Mesodermal cell (in vitro differentiated cells): ENCODE measurements around the gene PDE6B.

Experiments
- H3K27ac ChIP-seq: 2 replicates; pipeline ENCODE4 v1.7.0; 2013; ENCODE audit warnings: mild to moderate bottlenecking, low read depth, low read length, moderate library complexity; ENCODE audit not compliant: severe bottlenecking
- H3K36me3 ChIP-seq: 2 replicates; pipeline ENCODE4 v1.7.1; 2013; ENCODE audit warnings: mild to moderate bottlenecking, low read length, moderate library complexity; ENCODE audit not compliant: control insufficient read depth, insufficient read depth
- H3K4me1 ChIP-seq: one replicate; pipeline ENCODE4 v1.7.1; 2013; ENCODE audit warnings: mild to moderate bottlenecking, low read length; ENCODE audit not compliant: insufficient read depth, control insufficient read depth, poor library complexity, severe bottlenecking
- H3K4me3 ChIP-seq: 2 replicates; pipeline ENCODE4 v1.7.0; 2013; ENCODE audit warnings: low read length, control low read depth, mild to moderate bottlenecking; ENCODE audit not compliant: insufficient read depth, poor library complexity, severe bottlenecking; ENCODE audit errors: extremely low read depth
- H3K9me3 ChIP-seq: 2 replicates; pipeline ENCODE4 v1.7.1; 2013; ENCODE audit warnings: mild to moderate bottlenecking, low read length, moderate library complexity; ENCODE audit not compliant: control insufficient read depth
- WGBS, 2 experiments: methylation state at CpG; one replicate each; pipeline ENCODE4 v1.1.5; 2013; ENCODE audit warnings: missing lambda C conversion rate in 2 of 2; ENCODE audit not compliant: insufficient coverage in 2 of 2; 5-methylcytosine and 5-hydroxymethylcytosine counted together

Gene PDE6B

DNA sequence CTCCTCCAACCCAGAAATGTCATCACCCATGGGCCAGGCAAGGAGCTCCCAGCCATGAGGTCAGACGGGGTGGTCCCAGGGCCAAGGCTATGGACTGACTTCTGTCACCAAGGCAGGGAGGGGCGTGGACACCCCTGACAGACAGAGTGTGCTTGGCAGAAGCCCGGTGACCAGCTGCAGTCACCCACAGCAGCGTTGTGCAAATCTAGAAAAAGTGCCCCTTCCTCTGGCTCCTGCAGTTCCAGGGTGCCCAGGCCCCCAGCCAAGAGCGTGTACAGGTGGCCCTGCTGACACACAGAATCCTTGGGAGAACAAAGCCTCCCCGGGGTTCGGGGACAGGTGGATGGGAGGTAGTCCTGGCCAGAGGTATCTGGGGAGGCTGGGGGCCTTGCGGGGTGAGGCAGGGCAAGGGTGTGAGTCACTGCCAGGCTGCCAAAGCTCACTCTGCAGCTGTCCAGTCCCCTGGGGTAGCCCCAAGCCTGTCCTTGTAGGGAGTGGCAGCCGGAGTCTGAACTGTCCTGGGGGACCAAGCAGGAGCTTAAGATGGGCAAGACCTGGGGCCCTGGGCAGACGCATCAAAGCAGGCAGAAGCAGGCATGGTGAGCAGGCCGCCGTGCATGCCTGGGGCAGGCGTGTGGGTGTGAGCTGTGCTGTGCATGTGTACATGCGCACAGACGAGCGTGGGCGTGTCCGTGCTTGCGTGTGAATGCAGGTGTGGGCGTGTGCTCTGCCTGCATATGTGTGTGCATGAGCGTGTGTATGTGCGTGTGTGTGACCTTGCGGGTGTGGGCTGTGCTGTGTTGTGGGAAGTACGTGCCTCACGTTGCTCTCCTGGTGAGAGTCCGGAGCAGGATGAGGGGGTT is 52.3 kb downstream of the PDE6B start:
- Histone ChIP-seq H3K4me1 (peaks cover 17% of the 10 kb centered on the region), H3K27ac (no peak overlapping the region), H3K4me3 (no peak overlapping the region), H3K36me3 (peaks cover 5% of the 10 kb centered on the region), H3K9me3 (no peaks in the 10 kb centered on the region)
- 89 to 93% methylated on average over 19 to 23 of the region's 26 CpGs for WGBS, 2 experiments

DNA sequence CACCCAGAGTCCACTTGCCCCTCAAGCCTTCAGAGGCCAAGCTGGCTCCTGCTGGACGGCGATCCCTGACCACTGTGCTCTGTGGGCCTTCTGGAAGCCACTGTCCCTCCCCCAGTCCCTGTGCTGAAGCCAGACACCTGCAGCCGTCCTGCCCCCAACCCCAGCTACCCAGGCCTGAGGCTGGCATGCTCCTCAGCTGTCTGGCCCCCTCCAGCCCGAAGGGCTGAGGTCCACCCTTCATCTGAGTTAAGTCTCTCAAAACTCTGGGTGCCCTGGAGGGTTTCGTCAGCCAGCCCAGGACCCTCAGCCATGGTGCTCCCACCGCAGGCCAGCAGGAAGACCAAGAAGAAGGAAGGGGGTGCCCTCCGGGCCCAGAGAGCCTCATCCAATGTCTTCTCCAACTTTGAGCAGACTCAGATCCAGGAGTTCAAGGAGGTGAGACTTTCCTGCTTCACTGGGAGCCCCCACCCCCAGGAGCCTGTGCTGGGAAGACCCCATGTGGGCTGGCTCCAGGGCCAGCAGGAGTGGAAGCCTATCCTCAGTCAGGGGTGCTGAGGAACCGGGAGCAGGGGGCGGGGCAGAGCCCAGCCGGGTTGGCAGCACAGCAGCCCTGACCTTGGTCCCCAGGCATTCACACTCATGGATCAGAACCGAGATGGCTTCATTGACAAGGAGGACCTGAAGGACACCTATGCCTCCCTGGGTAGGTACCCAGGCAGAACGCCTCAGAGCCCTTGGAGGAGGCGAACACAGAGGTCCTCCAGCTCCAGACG is 53.1 kb downstream of the PDE6B start:
- 82 to 90% methylated on average over 12 to 13 of the region's 14 CpGs for WGBS, 2 experiments
- Histone ChIP-seq H3K27ac (no peak overlapping the region), H3K36me3 (no peaks in the 10 kb centered on the region), H3K9me3 (no peaks in the 10 kb centered on the region), H3K4me1 (peaks cover 12% of the 10 kb centered on the region), H3K4me3 (no peak overlapping the region)

DNA sequence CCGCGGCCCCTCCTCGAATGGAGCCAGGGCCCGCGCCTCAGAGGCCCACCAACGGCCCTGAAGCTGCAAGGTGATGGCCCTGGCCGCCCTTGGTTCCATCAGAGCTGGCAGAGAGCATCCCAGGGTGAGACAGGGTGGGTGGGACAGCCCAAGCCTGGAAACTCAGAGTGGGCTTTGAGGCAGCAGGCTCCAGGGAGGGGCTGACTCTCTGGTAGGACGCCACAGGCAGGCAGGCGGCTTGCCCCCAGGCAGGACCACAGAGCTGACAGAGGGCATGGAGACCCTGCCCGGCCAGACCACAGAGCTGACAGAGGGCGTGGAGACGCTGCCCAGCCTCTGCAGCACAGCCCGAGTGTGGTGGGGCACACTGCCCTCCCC is 53.7 kb downstream of the PDE6B start:
- no peak overlapping the region for H3K4me3 ChIP-seq
- WGBS, 2 experiments: 88 to 91% methylated on average over 12 to 13 of the region's 13 CpGs
- no peaks in the 10 kb centered on the region for H3K9me3 ChIP-seq
- H3K36me3 ChIP-seq: no peaks in the 10 kb centered on the region
- H3K4me1 ChIP-seq: peaks cover 12% of the 10 kb centered on the region
- no peak overlapping the region for H3K27ac ChIP-seq

- Histone ChIP-seq H3K9me3 (no peaks in the 10 kb centered on the region), H3K36me3 (no peaks in the 10 kb centered on the region), H3K27ac (no peak overlapping the region), H3K4me1 (peaks cover 12% of the 10 kb centered on the region), H3K4me3 (no peak overlapping the region)
- WGBS, 2 experiments: 92 to 94% methylated on average over 8 to 11 of the region's 11 CpGs
Observed at GRCh38 chr4:679629-680028, 54.3 kb downstream of the PDE6B start.

GRCh38 chr4:680091-680490 is 54.7 kb downstream of the PDE6B start:
- Histone ChIP-seq H3K36me3 (no peaks in the 10 kb centered on the region), H3K4me3 (no peak overlapping the region), H3K4me1 (peaks cover 10% of the 10 kb centered on the region), H3K9me3 (no peaks in the 10 kb centered on the region), H3K27ac (no peak overlapping the region)
- 87 to 94% methylated on average over 3 to 9 of the region's 9 CpGs for WGBS, 2 experiments

DNA sequence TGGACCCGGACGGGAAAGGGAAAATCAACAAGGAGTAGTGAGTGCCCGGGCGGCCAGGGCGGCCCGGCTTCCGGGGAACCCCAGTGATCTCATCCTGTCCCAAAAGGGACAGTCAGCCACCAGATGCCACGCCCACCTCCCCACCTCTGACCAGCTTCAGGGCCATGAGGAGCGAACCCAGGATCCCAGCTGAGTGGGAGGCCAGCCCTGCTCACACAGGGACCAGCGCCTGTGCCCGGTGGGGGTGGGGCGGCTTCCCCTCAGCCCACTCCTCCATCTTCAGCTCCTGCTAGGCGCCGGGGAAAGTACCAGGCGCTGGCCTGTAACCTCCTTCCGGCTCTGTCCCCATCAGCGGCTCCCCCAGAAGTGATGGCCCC is 55.2 kb downstream of the PDE6B start:
- Histone ChIP-seq H3K36me3 (no peaks in the 10 kb centered on the region), H3K4me1 (peaks cover 7% of the 10 kb centered on the region), H3K4me3 (peak overlapping the region; percentile 41), H3K27ac (no peak overlapping the region), H3K9me3 (no peaks in the 10 kb centered on the region)
- WGBS, 2 experiments: 63 to 64% methylated on average over 13 of the region's 17 CpGs

DNA sequence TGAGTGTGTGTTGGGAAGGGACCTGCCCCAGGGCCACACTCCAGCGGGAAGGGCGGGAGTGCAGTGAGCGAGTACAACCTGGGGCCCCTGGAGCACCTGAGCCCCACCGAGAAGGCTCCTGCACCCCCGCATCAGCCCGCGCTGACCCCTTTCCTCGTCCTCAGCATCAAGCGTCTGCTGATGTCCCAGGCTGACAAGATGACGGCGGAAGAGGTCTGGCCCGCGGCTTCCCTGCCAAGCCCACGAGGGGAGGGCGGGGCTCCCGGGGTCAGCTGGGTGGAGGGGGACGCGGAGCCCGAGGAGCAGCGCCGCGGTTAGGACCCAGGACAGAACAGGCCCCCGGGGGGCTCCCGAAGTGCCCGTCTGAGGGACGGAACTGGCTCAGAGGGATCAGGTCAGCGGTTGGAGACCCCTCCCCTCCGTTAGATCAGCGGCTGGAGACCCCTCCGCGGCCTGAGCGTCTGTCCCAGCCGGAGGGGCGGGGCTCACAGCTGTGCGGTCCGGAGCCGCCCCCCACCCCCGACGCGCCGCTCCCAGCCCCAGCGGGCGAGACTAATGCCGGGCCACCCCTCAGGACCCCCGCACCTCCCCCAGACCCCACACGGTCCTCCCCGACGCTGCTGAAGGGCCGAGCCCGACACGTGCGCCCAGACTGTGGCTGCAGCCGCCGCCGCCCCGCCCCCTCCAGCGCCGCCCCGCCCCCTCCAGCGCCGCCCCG is 55.7 kb downstream of the PDE6B start:
- H3K9me3 ChIP-seq: no peaks in the 10 kb centered on the region
- H3K36me3 ChIP-seq: no peaks in the 10 kb centered on the region
- peaks cover 7% of the 10 kb centered on the region for H3K4me1 ChIP-seq
- WGBS, 2 experiments: 6 to 10% methylated on average over 28 to 39 of the region's 62 CpGs
- H3K27ac ChIP-seq: no peak overlapping the region
- H3K4me3 ChIP-seq: peak overlapping the region; percentile 41

GRCh38 chr4:681736-682451 is 56.5 kb downstream of the PDE6B start:
- H3K4me1 ChIP-seq: peaks cover 8% of the 10 kb centered on the region
- H3K36me3 ChIP-seq: no peaks in the 10 kb centered on the region
- no peak overlapping the region for H3K4me3 ChIP-seq
- H3K27ac ChIP-seq: no peak overlapping the region
- 89 to 96% methylated on average over 45 to 50 of the region's 58 CpGs for WGBS, 2 experiments
- H3K9me3 ChIP-seq: no peaks in the 10 kb centered on the region

DNA sequence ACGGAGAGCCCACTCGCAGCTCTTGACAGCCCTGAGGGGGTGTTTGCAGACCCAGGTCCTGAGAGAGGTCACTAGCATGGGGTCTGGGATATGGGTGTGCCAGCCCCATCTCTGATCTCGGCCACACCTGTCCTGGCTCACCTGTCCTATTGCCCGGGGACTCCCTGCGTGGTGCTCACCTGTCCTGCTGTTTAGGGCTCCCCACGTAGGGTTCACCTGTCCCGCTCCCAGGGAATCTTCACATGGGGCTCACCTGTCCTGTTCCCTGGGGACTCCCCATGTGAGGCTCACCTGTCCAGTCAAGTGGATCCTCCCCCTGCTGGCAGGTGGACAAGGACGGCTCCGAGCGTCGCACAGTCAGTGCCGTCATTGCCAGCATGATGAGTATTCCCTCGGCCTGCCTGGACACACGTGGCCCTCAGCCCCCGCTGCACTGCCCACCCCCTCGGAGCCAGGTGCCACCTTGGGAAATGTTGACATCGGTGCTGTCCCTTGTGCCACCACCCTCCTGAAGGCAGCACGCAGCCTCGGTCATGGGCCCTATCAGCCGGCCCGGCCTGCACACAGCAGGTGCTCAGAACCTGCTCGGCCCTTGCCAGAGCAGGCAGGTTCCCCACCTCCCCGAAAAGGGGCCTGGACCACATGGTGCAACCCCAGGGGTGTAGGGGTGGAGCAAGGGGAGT is 57.3 kb downstream of the PDE6B start:
- H3K9me3 ChIP-seq: no peaks in the 10 kb centered on the region
- H3K4me1 ChIP-seq: peaks cover 15% of the 10 kb centered on the region
- no peaks in the 10 kb centered on the region for H3K36me3 ChIP-seq
- 93 to 94% methylated on average over 18 to 22 of the region's 23 CpGs for WGBS, 2 experiments
- H3K27ac ChIP-seq: no peak overlapping the region
- H3K4me3 ChIP-seq: no peak overlapping the region
